ENCODE data around the gene MCAM.

MCAM gene

GRCh38 chr11:119318240-119319135, 1.6 kb upstream of the MCAM start:
- DNase-seq (ENCODE audit: extremely low spot score) = no peak
- ChIA-PET POLR2A (interaction anchor here (0.6 to 3.7 kb wide), 3 partner anchors 8 to 156 kb away, joined by 3 to 17 read pairs (median 3); no protein-coding TSS in a partner anchor), CTCF (interaction anchor here (0.7 to 1.0 kb wide), 4 partner anchors 10 to 157 kb away, joined by 3 read pairs; no protein-coding TSS in a partner anchor)
- no peak for TF ChIP-seq LEF1 (IDR thresholded peaks at IDR 0.05; ENCODE audit: borderline replicate concordance)
- no peak for TF ChIP-seq FOXA1 (IDR thresholded peaks at IDR 0.05)
- TF ChIP-seq CTBP1 (IDR thresholded peaks at IDR 0.05; ENCODE audit: borderline replicate concordance) = no peak
- no peak for TF ChIP-seq BHLHE40 (IDR thresholded peaks at IDR 0.05; ENCODE audit: borderline replicate concordance)
- TF ChIP-seq TARDBP (IDR thresholded peaks at IDR 0.05) = no peak
- no peak for TF ChIP-seq FOXK2 (IDR thresholded peaks at IDR 0.05)
- TF ChIP-seq SP1 (IDR thresholded peaks at IDR 0.05) = no peak
- TF ChIP-seq ELF4 (IDR thresholded peaks at IDR 0.05) = no peak
- TF ChIP-seq ZNF384 (IDR thresholded peaks at IDR 0.05) = no peak

GRCh38 chr11:119317592-119318239, 786 bp upstream of the MCAM start:
- DNase-seq (ENCODE audit: extremely low spot score) = no peak
- POLR2A ChIA-PET = interaction anchor here (0.8 to 3.7 kb wide), 11 partner anchors 10 to 266 kb away, joined by 3 to 17 read pairs (median 4); partner anchors contain the start of genes CBL, DPAGT1 and RNF26
- CTCF ChIA-PET = interaction anchor here (0.6 to 1.3 kb wide), 2 partner anchors 22 to 158 kb away, joined by 3 read pairs; no protein-coding TSS in a partner anchor
- TF ChIP-seq LEF1 (IDR thresholded peaks at IDR 0.05; ENCODE audit: borderline replicate concordance) (no peak), FOXM1 (IDR thresholded peaks at IDR 0.05; ENCODE audit: borderline replicate concordance) (no peak), ELF4 (IDR thresholded peaks at IDR 0.05) (no peak), FOXK2 (IDR thresholded peaks at IDR 0.05) (no peak), ZNF384 (IDR thresholded peaks at IDR 0.05) (no peak), TARDBP (IDR thresholded peaks at IDR 0.05) (no peak), CTBP1 (IDR thresholded peaks at IDR 0.05; ENCODE audit: borderline replicate concordance) (no peak), FOXA1 (IDR thresholded peaks at IDR 0.05) (no peak), ARNT (IDR thresholded peaks at IDR 0.05) (no peak), NFRKB (IDR thresholded peaks at IDR 0.05) (no peak), SP1 (IDR thresholded peaks at IDR 0.05) (no peak), SUZ12 (IDR thresholded peaks at IDR 0.05) (no peak), L3MBTL2 (conservative IDR thresholded peaks at IDR 0.05) (no peak), HDGF (IDR thresholded peaks at IDR 0.05; ENCODE audit: borderline replicate concordance) (no peak), BHLHE40 (IDR thresholded peaks at IDR 0.05; ENCODE audit: borderline replicate concordance) (no peak)

GRCh38 chr11:119316016-119316728, 758 bp downstream of the MCAM start:
- DNase-seq (ENCODE audit: extremely low spot score) = no peak
- no peak for TF ChIP-seq SP1 (IDR thresholded peaks at IDR 0.05)
- TF ChIP-seq LEF1 (IDR thresholded peaks at IDR 0.05; ENCODE audit: borderline replicate concordance) = no peak
- TF ChIP-seq ARNT (IDR thresholded peaks at IDR 0.05) = no peak
- no peak for TF ChIP-seq SUZ12 (IDR thresholded peaks at IDR 0.05)
- TF ChIP-seq FOXK2 (IDR thresholded peaks at IDR 0.05) = no peak
- TF ChIP-seq HDGF (IDR thresholded peaks at IDR 0.05; ENCODE audit: borderline replicate concordance) = no peak
- TF ChIP-seq CTBP1 (IDR thresholded peaks at IDR 0.05; ENCODE audit: borderline replicate concordance) = no peak
- no peak for TF ChIP-seq FOXM1 (IDR thresholded peaks at IDR 0.05; ENCODE audit: borderline replicate concordance)
- TF ChIP-seq NFRKB (IDR thresholded peaks at IDR 0.05) = no peak
- no peak for TF ChIP-seq BHLHE40 (IDR thresholded peaks at IDR 0.05; ENCODE audit: borderline replicate concordance)
- TF ChIP-seq PKNOX1 (IDR thresholded peaks at IDR 0.05) = no peak
- TF ChIP-seq ELF4 (IDR thresholded peaks at IDR 0.05) = no peak
- no peak for TF ChIP-seq FOXA1 (IDR thresholded peaks at IDR 0.05)
- TF ChIP-seq ZNF384 (IDR thresholded peaks at IDR 0.05) = no peak
- TF ChIP-seq L3MBTL2 (conservative IDR thresholded peaks at IDR 0.05) = no peak
- TF ChIP-seq TARDBP (IDR thresholded peaks at IDR 0.05) = no peak
- ChIA-PET POLR2A (interaction anchor here (1.1 to 3.7 kb wide), 6 partner anchors 10 to 214 kb away, joined by 3 to 17 read pairs (median 7); partner anchors contain the start of genes CBL, DPAGT1 and RNF26), CTCF (interaction anchor here (0.6 to 1.3 kb wide), 2 partner anchors 22 to 24 kb away, joined by 3 to 4 read pairs; no protein-coding TSS in a partner anchor)

- TF ChIP-seq PKNOX1 (IDR thresholded peaks at IDR 0.05) (no peak), FOXK2 (IDR thresholded peaks at IDR 0.05) (no peak), CTBP1 (IDR thresholded peaks at IDR 0.05; ENCODE audit: borderline replicate concordance) (no peak), HDGF (IDR thresholded peaks at IDR 0.05; ENCODE audit: borderline replicate concordance) (no peak), TARDBP (IDR thresholded peaks at IDR 0.05) (no peak), ZNF384 (IDR thresholded peaks at IDR 0.05) (no peak), NFRKB (IDR thresholded peaks at IDR 0.05) (no peak), ELF4 (IDR thresholded peaks at IDR 0.05) (no peak), SUZ12 (IDR thresholded peaks at IDR 0.05) (no peak), FOXM1 (IDR thresholded peaks at IDR 0.05; ENCODE audit: borderline replicate concordance) (no peak), FOXA1 (IDR thresholded peaks at IDR 0.05) (no peak), LEF1 (IDR thresholded peaks at IDR 0.05; ENCODE audit: borderline replicate concordance) (no peak), SP1 (IDR thresholded peaks at IDR 0.05) (no peak), BHLHE40 (IDR thresholded peaks at IDR 0.05; ENCODE audit: borderline replicate concordance) (no peak), L3MBTL2 (conservative IDR thresholded peaks at IDR 0.05) (no peak)
- DNase-seq (ENCODE audit: extremely low spot score) = no peak
- ChIA-PET POLR2A (interaction anchor here (1.1 kb wide), 1 partner anchor 9 kb away, joined by 3 read pairs; no protein-coding TSS in a partner anchor), CTCF (interaction anchor here (0.6 to 1.1 kb wide), 3 partner anchors 23 to 406 kb away, joined by 3 to 4 read pairs (median 3); no protein-coding TSS in a partner anchor)
Measured at GRCh38 chr11:119315131-119316015, 1.6 kb downstream of the MCAM start.
